Measurements from ENCODE around the gene ZNF18.
"Not testable (repeated sequence)": the region's sequence is repeated elsewhere in the genome, so short reads cannot be mapped to it uniquely, and the experiment has no call there.

The ZNF18 gene

DNA sequence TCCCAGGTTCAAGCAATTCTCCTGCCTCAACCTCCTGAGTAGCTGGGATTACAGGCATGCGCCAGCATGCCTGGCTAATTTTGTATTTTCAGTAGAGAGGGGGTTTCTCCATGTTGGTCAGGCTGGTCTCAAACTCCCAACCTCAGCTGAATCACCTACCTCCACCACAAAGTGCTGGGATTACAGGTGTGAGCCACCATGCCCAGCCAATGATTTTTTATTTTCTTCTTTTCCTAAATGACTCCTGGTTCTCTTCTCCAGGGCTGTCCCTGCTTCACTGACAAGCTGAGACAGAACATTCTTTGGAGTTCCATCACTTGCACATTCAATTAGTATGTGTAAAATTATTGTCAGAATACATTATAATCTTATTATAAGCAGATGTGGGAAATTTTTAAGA, 47.7 kb downstream of the ZNF18 start:
- not testable (repeated sequence) for H3K36me3 ChIP-seq (ENCODE audit: control insufficient read depth, insufficient read depth, low read length); H3K4me3 ChIP-seq (ENCODE audit: low read length); H3K4me1 ChIP-seq (ENCODE audit: control insufficient read depth, insufficient read depth, low read length); H3K27me3 ChIP-seq (ENCODE audit: control insufficient read depth, insufficient read depth, low read length); H3K9me3 ChIP-seq (ENCODE audit: control insufficient read depth, insufficient read depth, low read length); H3K27ac ChIP-seq (ENCODE audit: low read length); DNase-seq (ENCODE audit: low read depth, low spot score)
- WGBS (ENCODE audit: insufficient coverage, insufficient read length) = no CpG with 5 or more reads among the region's 1 CpG

DNA sequence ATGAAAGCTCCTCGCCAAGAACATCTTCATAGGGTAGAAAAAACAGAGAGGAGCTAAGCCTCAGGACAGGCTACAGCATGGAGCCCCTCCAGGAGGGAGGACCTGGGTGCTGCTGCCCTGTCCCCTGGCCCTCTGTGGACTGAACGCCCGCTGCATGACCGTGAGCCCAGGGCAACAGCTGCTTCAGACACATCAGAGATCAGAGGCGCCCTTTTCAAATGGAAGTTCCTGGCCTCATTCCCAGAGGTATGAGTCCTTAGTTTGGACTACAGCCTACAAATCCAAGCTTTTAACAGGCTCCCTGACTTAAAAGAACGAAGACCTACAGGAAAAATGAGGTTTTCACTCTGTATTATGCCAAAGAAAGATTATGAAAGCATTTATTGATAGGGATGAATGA, 48.5 kb downstream of the ZNF18 start:
- no peak for DNase-seq (ENCODE audit: low read depth, low spot score)
- Histone ChIP-seq H3K4me1 (ENCODE audit: control insufficient read depth, insufficient read depth, low read length) (no peaks in the 10 kb centered on the region), H3K36me3 (ENCODE audit: control insufficient read depth, insufficient read depth, low read length) (0 out of 2 replicates have a peak, but pooled peaks cover 2% of the 10 kb centered on the region), H3K27me3 (ENCODE audit: control insufficient read depth, insufficient read depth, low read length) (no peaks in the 10 kb centered on the region), H3K4me3 (ENCODE audit: low read length) (no peak overlapping the region), H3K27ac (ENCODE audit: low read length) (no peak overlapping the region), H3K9me3 (ENCODE audit: control insufficient read depth, insufficient read depth, low read length) (no peaks in the 10 kb centered on the region; the same call in 1 of the 2 replicates)
- WGBS (ENCODE audit: insufficient coverage, insufficient read length) = no CpG with 5 or more reads among the region's 6 CpGs

DNA sequence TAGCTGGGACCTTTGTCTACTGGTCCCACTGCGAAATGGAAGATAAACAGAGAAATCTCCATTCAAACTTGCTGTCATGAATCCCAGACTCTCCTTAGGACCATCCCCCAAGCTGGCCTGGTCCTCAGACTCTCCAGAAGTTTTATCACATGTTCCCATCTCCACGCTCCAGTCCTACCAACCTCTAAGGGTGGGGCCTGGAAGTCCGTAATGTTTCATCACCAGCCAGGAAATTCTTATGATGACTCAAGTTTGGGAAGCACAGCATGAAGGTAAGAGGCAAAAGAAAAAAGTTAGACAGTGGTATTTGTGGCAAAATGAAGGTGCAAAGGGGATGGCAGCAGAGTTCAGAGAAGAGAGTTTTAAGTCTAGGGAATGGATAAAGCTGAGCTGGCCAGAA, 52.7 kb downstream of the ZNF18 start:
- H3K4me3 ChIP-seq (ENCODE audit: low read length) = no peak overlapping the region
- H3K27ac ChIP-seq (ENCODE audit: low read length) = no peak overlapping the region
- no peak for DNase-seq (ENCODE audit: low read depth, low spot score)
- H3K9me3 ChIP-seq (ENCODE audit: control insufficient read depth, insufficient read depth, low read length) = no peaks in the 10 kb centered on the region
- no peaks in the 10 kb centered on the region for H3K27me3 ChIP-seq (ENCODE audit: control insufficient read depth, insufficient read depth, low read length)
- no peaks in the 10 kb centered on the region for H3K36me3 ChIP-seq (ENCODE audit: control insufficient read depth, insufficient read depth, low read length)
- WGBS (ENCODE audit: insufficient coverage, insufficient read length) = no CpG with 5 or more reads among the region's 3 CpGs
- H3K4me1 ChIP-seq (ENCODE audit: control insufficient read depth, insufficient read depth, low read length) = no peaks in the 10 kb centered on the region

DNA sequence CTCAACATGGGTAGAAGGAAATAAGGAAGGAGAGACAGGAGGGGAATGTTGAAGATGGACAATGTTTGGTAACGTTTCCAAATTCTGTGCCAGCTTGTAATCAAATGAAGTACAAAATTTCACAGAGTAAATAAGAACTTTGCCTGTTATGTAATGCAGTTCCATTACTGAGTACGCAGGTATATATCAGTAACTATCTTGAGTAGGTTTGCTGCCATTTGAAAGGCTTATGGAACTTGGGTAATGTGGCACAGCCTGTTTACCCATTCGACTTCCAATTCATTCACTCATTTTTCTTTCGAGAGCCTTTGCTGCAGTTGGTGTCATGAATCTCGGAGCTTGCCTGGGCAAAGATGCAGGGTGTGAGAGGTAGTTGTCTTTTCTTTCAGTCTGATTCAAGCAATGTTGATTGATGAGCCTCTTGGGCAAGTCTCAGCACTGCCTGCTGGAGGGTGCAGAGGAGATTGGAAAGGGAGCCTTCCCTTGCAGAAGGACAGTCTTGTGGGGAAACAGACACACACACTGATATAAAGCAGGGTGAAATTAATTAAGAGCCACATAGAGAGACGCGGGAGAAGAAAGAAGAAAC, 53.4 kb downstream of the ZNF18 start:
- H3K4me3 ChIP-seq (ENCODE audit: low read length) = no peak overlapping the region
- H3K4me1 ChIP-seq (ENCODE audit: control insufficient read depth, insufficient read depth, low read length) = no peaks in the 10 kb centered on the region
- H3K9me3 ChIP-seq (ENCODE audit: control insufficient read depth, insufficient read depth, low read length) = no peaks in the 10 kb centered on the region
- DNase-seq (ENCODE audit: low read depth, low spot score) = no peak
- H3K27me3 ChIP-seq (ENCODE audit: control insufficient read depth, insufficient read depth, low read length) = no peaks in the 10 kb centered on the region
- WGBS (ENCODE audit: insufficient coverage, insufficient read length) = no CpG with 5 or more reads among the region's 7 CpGs
- H3K36me3 ChIP-seq (ENCODE audit: control insufficient read depth, insufficient read depth, low read length) = no peaks in the 10 kb centered on the region
- H3K27ac ChIP-seq (ENCODE audit: low read length) = no peak overlapping the region

DNA sequence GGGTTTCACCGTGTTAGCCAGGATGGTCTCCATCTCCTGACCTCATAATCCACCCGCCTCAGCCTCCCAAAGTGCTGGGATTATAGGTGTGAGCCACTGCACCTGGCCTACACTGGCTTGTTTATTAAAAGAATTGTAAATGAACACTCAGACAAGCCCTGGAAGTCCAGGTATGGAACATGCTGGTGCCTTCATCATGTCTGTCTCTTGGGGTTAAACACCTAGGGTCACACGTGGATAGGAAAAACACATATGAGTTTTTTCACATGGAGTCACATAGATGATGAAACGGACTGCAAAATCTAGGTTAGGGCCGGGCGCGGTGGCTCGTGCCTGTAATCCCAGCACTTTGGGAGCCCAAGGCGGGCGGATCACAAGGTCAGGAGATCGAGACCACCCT, 54.2 kb downstream of the ZNF18 start:
- not testable (repeated sequence) for H3K4me1 ChIP-seq (ENCODE audit: control insufficient read depth, insufficient read depth, low read length); H3K27ac ChIP-seq (ENCODE audit: low read length); DNase-seq (ENCODE audit: low read depth, low spot score); H3K27me3 ChIP-seq (ENCODE audit: control insufficient read depth, insufficient read depth, low read length); H3K4me3 ChIP-seq (ENCODE audit: low read length); H3K36me3 ChIP-seq (ENCODE audit: control insufficient read depth, insufficient read depth, low read length); H3K9me3 ChIP-seq (ENCODE audit: control insufficient read depth, insufficient read depth, low read length)
- WGBS (ENCODE audit: insufficient coverage, insufficient read length) = no CpG with 5 or more reads among the region's 11 CpGs

DNA sequence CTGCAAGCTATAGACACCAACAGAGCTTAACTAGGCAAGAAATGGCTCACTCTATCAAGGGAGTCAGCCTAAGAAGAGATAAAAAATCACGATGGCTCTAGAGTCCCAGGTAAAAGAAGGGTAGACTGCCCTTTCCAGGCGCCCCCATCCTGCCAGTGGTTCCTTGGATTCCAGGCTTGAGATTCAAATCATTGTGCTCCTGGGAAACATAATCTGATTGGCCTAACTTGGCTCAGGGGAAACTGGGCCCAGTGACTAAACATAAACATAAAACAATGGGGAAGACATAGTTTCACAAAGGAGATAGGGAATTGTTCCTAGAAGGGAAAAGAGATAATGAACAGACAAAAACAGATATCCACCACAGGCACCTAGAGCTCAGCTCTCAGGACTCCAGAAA, 56.4 kb downstream of the ZNF18 start:
- H3K27ac ChIP-seq (ENCODE audit: low read length) = no peak overlapping the region

DNA sequence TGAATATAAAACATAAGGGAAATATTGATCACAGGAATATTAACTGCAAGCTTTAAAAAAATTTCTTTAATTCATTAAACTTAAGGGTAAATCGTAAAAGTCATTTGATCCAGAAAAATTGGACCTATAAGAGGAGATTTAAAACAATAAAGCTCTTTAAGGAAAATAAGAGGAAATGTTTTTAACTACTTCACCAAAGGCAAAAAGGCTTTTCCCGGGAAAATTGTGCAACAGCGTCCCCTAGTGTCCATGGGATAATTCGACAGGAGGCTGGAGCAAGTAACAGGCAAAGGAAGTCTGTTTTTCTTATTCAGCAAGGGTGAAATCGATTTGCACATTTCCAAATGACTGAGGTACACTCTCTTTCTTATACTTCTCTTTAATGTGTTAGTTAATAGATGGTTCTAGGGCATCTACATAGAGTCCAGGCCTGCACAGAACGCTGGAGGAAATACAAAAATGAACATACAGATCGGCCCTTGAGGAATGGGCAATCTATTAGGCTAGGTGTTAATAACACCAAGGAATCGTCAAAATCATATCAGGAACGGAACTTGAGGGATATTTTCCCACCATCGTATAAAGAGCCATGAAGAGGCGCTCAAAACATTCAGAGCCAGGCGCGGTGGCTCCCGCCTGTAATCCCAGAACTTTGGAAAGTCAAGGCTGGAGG, 61.4 kb downstream of the ZNF18 start:
- no CpG with 5 or more reads among the region's 14 CpGs for WGBS (ENCODE audit: insufficient coverage, insufficient read length)
- DNase-seq (ENCODE audit: low read depth, low spot score) = peak; percentile 54

More for the DNA sequence above, 56.4 kb downstream of the ZNF18 start:
- Histone ChIP-seq H3K4me1 (ENCODE audit: control insufficient read depth, insufficient read depth, low read length) (no peaks in the 10 kb centered on the region), H3K27me3 (ENCODE audit: control insufficient read depth, insufficient read depth, low read length) (no peaks in the 10 kb centered on the region), H3K36me3 (ENCODE audit: control insufficient read depth, insufficient read depth, low read length) (no peaks in the 10 kb centered on the region), H3K4me3 (ENCODE audit: low read length) (no peak overlapping the region), H3K9me3 (ENCODE audit: control insufficient read depth, insufficient read depth, low read length) (no peaks in the 10 kb centered on the region)
- no CpG with 5 or more reads among the region's 2 CpGs for WGBS (ENCODE audit: insufficient coverage, insufficient read length)
- no peak for DNase-seq (ENCODE audit: low read depth, low spot score)

DNA sequence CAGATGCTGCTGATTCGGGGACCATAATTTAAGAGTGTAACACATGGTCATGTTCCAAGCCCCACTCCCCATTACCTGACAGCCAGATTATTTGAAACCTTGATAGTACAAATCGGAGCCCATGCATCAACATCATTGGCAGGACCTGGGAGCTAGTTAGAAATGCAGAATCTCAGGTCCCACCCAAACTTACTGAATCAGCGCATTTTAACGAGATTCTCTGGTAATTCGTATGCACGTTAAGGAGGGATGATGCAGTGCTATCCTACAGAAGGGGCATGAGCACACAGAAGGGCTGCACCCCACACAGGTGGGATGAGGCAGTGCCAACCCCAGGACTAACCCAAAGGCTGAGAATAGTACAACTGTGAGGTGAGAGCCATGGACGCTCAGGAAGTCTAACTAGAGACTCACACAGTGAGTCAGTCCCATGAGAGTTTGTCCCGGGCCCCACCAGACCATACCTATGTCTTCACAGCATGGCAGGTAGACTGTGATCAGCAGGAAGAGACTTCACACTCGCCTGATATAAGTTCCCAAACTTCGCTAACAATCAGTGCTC, 64.9 kb downstream of the ZNF18 start:
- no CpG with 5 or more reads among the region's 10 CpGs for WGBS (ENCODE audit: insufficient coverage, insufficient read length)
- no peak for DNase-seq (ENCODE audit: low read depth, low spot score)

More for the DNA sequence above, 61.4 kb downstream of the ZNF18 start:
- no peaks in the 10 kb centered on the region for H3K4me1 ChIP-seq (ENCODE audit: control insufficient read depth, insufficient read depth, low read length)
- H3K27ac ChIP-seq (ENCODE audit: low read length) = no peak overlapping the region
- no peaks in the 10 kb centered on the region for H3K36me3 ChIP-seq (ENCODE audit: control insufficient read depth, insufficient read depth, low read length)
- no peaks in the 10 kb centered on the region for H3K9me3 ChIP-seq (ENCODE audit: control insufficient read depth, insufficient read depth, low read length)
- no peaks in the 10 kb centered on the region for H3K27me3 ChIP-seq (ENCODE audit: control insufficient read depth, insufficient read depth, low read length)
- no peak overlapping the region for H3K4me3 ChIP-seq (ENCODE audit: low read length)

DNA sequence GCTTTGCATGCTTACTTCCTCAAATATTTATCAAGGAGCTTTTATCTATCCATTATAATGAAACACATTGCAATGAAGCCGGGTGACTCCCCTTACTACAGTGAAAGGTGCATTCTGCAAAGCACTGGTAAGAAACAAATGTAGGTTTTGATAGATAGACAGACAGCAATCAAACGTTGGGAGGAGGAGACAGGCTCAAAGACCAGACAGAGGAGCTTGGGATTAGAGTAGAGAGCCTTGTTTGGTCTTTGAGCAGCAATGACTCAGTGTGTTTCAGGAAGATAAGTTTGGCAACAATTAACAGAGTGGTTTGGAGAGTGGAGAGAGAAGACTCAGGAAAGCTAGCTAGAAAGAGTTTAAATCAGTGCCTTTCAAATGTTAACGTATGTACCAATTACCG, 68.8 kb downstream of the ZNF18 start:
- H3K4me3 ChIP-seq (ENCODE audit: low read length) = no peak overlapping the region
- H3K27ac ChIP-seq (ENCODE audit: low read length) = no peak overlapping the region
- no peaks in the 10 kb centered on the region for H3K27me3 ChIP-seq (ENCODE audit: control insufficient read depth, insufficient read depth, low read length)
- H3K36me3 ChIP-seq (ENCODE audit: control insufficient read depth, insufficient read depth, low read length) = no peaks in the 10 kb centered on the region
- H3K9me3 ChIP-seq (ENCODE audit: control insufficient read depth, insufficient read depth, low read length) = no peaks in the 10 kb centered on the region
- WGBS (ENCODE audit: insufficient coverage, insufficient read length) = no CpG with 5 or more reads among the region's 4 CpGs
- no peak for DNase-seq (ENCODE audit: low read depth, low spot score)
- H3K4me1 ChIP-seq (ENCODE audit: control insufficient read depth, insufficient read depth, low read length) = no peaks in the 10 kb centered on the region

More for the DNA sequence above, 64.9 kb downstream of the ZNF18 start:
- Histone ChIP-seq H3K27me3 (ENCODE audit: control insufficient read depth, insufficient read depth, low read length) (no peaks in the 10 kb centered on the region), H3K9me3 (ENCODE audit: control insufficient read depth, insufficient read depth, low read length) (no peaks in the 10 kb centered on the region), H3K4me3 (ENCODE audit: low read length) (no peak overlapping the region), H3K4me1 (ENCODE audit: control insufficient read depth, insufficient read depth, low read length) (no peaks in the 10 kb centered on the region), H3K36me3 (ENCODE audit: control insufficient read depth, insufficient read depth, low read length) (no peaks in the 10 kb centered on the region), H3K27ac (ENCODE audit: low read length) (no peak overlapping the region)

All from iPS DF 6.9 (cell line).